ENCODE results near the gene TPRG1.

- TF ChIP-seq CTCF (optimal IDR thresholded peaks at IDR 0.05 in 1 of 3, IDR thresholded peaks at IDR 0.05 in 1 of 3, conservative IDR thresholded peaks at IDR 0.05 in 1 of 3; ENCODE audit: extremely low read depth in 1 of 3, insufficient read depth in 2 of 3, low read length in 3 of 3) (no peak), EZH2 (IDR thresholded peaks at IDR 0.05; ENCODE audit: low read length) (no peak)
Measured at GRCh38 chr3:189146848-189147247, 24.9 kb upstream of the TPRG1 start.
